ENCODE measurements around the gene MRGPRE.

MRGPRE gene

GRCh38 chr11:3178349-3178748 lies 53.9 kb downstream of the MRGPRE start:
- no peak for DNase-seq (ENCODE audit: low spot score)

- DNase-seq (ENCODE audit: low spot score), result no peak
These were observed 54.3 kb downstream of the MRGPRE start for GRCh38 chr11:3177931-3178330.

All from kidney capillary endothelial cell (primary cell).